Prostate gland (tissue), 2 donors: ENCODE data around the gene FMNL2.

Experiments used
- CTCF ChIP-seq, 4 experiments: fragments of 200-600 bp in 2 of 4; fragments of 450-650 bp in 2 of 4; sonication (generic) in 2 of 4; IDR thresholded peaks; 1 replicate in 3 of 4; 2 replicates in 1 of 4; pipeline ENCODE4 v1.5.1; 2016 to 2019; ENCODE audit warnings: antibody characterized with exemption in 4 of 4, mild to moderate bottlenecking in 2 of 4, moderate library complexity in 2 of 4
- POLR2A ChIP-seq: fragments of 450-650 bp; IDR thresholded peaks from one replicate; pipeline ENCODE4 v1.6.1; 2016; ENCODE audit warnings: antibody characterized with exemption, mild to moderate bottlenecking
- POLR2AphosphoS5 ChIP-seq: sonication (generic); formaldehyde crosslinking; IDR thresholded peaks from one replicate; pipeline ENCODE4 v1.6.1; 2017; ENCODE audit warnings: antibody characterized with exemption

GRCh38 chr2:152394326-152394725, 59.4 kb downstream of the FMNL2 start:
- TF ChIP-seq CTCF (IDR thresholded peaks at IDR 0.05) (no peak), POLR2AphosphoS5 (no peak), POLR2A (no peak)
